LHCN-M2 (cell line): ENCODE measurements around the gene PTCH1. TPM values are rescaled to one million over a fixed set of nuclear protein-coding genes. Genes with fewer than 3 reads are reported as not detected.

Source experiments
- DNase-seq: peaks from one replicate; pipeline ENCODE4 v3.0.0-alpha.2; 2012; ENCODE audit warnings: low read depth
- total RNA-seq: library from RNA; depleted of rRNA; stranded (reverse); fragments of >200 nt; gene quantifications from 2 replicates; pipeline ENCODE4 v1.2.3, GENCODE V29; 2014

Gene PTCH1
- total RNA-seq, 1 experiment from 2014 or later = 3.6 TPM

DNA sequence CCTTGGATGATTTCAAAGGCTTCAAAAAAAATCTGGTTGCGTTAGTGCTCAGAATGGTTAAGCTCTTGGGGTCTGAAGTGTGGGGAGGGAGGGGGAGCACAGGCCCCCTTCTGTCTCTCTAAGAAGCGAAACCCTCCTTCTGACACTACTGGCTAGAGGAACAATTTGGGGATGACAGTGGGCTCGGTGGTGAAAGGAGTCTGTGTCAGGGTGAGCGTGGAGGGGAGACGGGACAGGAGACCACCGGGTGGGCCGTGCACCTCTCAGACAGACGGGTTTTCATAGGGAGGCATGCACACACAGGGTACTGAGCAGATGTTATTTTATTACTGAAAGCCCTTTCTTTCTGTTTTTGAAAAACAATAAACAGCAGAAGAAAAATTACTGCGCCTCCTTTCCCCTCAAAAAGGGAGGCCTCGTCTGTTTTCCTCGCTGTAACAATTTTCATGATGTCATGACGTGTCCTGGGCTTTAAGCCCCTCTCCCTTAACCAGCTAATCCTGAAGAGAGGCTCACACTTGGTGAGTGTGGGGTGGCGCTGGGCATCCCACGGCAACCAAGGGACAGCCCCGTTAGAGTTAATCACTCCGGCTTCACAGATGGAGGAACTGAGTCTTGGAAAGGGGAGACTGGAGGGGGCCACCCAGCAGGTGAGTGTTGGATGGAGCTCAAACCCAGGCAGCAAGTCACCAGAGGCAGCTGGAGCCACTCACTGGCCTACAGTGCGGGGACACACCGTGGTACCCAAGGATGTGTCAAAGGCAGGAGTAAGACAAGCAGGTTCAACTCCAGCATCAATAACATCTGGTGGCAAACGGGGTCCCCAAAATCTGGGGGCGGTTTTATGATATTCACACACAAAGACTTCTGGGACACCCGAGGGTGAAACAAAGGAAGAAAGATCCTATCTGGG is 53.4 kb downstream of the PTCH1 start:
- no peak for DNase-seq

DNA sequence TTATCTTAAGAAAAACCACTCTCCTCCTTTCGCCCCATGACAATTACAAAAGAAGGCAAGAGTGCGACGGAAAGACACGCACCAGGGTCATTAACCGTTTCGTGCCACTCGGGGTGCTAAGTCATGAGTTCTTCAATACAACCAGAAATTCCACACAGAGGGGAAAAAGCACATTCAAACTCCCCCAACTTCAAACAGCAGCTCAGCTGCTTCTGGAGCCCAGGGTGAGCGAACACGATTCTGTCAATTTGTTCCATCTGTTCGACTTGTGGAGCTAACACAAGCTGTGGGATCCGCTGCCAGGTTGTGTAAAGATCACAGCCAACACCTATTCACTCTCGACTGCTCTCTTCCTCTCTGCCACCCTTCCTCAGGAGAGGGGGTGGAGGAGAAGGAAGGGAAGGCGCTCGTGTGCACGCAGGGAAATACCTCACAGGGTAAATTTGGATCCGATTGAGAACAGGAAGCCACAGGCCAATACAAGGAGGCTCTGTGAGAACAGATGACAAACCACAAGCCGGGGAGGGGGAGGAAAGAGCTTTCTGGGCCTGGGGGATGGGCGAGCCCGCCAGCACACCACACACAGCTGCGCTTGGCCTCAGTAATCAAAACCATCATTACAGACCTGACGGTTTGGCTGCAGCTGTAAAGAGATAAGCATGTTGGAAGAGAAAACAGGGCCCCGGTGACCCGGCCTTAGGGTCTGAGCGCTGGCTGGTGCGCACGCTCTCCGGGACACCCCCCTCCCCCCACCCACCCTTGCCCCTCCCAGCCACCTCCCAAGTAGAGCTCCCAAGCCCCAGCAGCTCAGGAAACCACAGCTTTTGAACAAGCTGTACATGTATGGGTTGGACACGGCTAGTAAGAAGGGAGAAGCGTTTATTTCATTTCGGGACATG is 54.3 kb downstream of the PTCH1 start:
- DNase-seq = peak; percentile 90

DNA sequence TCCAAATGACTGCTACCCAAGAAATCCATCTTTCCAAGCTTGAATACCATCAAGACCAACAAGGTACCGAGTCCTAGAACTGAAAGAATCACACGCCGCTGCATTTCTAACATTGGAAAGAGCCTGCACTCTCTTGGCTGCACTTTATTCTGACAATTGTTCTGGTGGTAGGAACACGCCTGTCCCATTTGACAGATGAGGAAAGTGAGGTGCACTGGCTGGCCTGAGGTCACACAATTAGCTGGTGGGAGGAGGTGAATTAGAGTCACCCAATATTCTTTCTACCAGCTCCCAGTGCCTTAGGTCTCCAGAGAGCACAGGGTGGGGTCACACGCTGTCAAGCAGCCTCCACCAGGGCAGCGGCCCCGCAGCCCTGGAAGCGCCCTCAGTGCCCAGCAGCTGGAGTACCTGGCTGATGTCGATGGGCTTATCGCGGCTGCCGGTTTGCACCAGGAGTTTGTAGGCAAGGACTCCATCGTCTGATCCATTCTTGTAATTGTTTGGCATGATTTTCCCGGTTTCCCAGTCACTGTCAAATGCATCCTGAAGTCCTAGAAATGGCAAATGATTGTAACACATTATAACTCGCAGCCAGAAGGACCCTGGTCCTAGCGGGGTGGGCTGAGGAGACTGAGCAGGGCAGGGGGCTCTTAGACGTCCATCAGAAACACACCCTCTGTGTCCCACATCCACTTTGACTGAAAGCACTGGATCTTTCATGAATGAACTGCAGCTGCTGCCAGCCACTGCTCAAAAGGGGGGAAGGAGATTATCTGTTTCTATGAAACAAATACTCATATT is 55.1 kb downstream of the PTCH1 start:
- no peak for DNase-seq

DNA sequence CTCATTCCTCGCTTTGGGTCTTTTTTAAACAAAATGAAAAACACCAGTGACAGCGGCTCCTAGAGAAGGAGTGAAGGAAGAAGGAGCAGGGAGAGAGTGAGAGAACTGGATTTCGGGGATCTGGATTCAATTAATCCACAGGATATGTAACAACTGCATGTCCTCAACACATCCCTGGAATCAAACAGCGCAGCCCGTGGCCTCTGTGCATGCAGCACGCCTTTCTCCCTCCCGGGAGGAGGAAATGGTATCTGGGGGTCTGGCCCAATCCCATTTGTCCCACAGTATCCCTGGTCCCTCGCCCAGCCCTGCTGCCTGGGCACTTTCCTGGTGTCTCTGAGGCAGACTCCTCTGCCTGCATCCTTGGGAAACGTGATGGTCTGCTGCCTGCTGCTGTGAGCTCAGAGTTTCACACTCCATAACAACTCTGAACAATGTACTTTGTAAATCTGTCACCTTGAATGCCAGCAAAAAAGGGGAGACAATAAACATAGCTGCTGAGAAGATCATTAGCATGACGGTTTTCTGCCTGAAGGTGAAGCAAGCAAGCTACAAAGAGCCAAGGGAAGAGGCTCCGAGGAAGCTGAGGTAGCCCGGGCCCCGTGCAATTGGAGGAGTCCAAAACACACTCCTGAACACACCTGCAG is 56.1 kb downstream of the PTCH1 start:
- DNase-seq = no peak

DNA sequence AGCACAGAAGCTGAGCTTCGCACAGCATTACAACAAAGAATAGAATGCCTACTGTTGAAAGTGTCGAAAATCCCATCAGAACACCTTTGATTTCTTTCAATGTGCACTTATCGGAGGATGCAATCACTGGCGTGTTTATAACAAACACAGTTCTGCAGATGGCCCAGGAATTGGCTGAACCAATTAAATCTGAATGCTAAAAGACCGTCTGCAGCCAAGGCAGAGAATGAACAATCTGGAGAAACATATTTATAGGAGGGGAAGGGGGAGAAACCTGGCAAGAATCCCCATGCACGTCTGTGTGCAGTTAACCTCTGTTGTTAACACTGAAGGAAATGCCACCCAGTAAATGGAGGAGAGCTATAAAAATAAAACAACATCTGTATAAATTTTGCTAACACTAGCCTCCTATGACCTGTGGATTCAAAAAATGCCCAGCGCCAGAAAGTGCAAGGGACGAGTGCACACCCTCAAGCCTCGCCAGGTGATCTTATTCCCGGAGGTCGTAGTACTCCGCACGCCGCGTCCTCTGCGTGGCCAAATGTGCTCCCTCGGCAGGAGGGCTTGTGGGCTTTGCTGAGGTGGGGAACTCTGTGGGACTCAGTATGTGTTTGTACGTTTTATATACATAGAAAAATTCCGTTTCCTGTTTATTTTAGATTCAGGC is 56.8 kb downstream of the PTCH1 start:
- DNase-seq = no peak

DNA sequence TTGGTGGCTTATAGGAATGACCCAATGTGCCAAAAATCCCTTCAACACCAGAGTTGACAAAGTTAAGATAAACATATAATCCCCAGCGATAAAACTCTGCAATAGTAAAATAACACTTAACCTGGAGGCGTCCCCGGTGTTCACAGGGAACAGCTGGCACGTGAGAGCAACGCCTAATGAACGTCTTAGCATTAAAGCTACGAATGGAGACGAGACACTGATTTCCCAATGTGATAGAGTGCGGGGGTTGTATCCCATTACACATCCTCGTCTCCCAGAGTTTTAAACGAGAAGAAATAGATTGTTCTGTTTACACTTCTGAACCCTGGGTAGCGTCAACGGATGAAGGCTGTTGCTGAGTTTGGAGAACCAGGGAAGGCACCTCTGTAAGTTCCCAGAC is 57.6 kb downstream of the PTCH1 start:
- DNase-seq = no peak

DNA sequence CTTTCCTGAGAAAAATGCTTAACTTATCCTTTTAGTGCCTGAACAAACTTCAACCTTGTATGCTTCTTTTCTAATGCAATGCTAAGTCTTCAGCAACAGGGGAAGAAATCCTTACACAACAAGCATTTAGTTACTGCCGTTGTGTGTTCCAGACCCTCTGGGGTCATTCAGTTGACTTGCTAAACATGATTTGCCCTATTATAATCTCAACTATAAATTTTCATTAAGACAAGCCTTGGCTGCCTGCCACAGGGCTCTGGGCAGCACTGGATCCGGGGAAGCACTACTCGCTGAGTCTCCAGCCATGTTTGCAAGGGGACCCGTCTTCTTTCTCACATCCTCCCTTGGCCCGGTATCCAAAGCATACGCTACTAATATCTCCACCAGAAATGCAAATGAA is 58.1 kb downstream of the PTCH1 start:
- DNase-seq = no peak

DNA sequence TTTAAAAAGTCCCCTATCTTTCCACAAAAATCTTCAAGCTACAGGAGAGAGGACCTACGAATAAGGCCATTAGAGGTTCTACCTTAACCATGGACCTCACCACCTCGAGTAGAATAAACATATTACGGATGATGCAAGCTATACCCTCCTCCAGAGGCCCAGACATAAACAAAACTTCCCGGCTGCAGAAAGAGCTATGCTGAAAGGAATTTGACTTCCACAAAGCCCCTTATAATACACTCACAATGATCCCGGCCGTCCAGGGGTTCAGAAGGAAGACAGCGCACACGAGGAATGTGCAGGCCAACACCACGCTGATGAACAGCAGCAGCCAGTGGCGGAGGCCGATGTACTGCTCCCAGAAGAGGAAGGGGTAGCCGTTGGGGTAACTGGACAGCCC is 59.0 kb downstream of the PTCH1 start:
- DNase-seq = no peak

DNA sequence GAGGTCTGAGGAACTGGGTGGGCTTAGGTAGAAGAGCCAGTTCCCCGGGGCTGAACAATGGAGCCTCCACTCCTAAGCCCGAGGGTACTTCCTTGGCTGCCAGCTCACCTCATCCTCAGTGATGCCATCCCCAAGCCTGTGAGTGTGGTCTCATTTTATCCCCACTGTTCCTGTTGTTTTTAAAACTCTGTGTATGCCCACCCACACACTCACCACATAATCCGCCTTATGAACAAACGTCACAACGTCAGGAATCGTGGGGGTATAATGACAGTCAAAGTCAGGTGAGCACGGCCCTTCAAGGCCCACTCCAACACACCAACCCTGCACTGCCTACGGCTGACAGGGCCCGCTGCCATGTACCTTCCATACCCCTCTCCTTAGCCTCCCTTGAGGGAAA is 61.1 kb downstream of the PTCH1 start:
- DNase-seq = no peak

DNA sequence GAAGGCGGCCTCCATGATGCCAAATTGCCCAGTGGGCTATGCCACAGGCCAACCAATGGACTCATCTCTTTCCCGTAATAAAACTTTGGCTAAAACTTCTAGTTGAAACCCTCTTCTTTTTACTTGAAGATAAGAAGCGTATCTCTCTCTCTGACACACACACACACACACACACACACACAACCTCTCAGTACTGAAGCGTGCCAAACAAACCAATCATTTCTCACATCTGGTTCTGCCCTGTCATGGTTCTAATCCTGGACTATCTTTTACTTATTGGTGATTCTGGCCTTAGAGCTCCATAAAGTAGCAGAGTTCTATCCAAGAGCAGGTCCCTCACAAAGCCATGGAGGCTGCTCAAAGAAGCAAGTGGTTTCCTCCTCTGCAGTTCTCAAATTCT is 64.6 kb downstream of the PTCH1 start:
- no peak for DNase-seq

DNA sequence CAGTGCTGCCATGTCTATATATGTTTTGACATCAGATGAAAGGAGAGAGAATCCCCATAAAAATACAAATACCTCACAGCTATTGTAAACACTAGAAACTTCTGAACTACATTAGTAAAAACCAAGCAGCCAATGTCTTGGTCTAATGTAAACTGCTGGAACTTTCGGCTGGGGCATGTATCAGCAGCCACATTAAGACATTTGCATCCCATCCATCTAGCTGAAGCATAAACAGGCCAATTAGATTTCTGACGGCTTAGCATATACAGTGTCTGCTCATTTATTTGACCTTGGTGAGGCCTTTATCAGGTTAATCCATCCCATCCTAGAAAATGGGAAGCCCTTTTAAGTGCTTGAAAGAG is 65.7 kb downstream of the PTCH1 start:
- DNase-seq = no peak

DNA sequence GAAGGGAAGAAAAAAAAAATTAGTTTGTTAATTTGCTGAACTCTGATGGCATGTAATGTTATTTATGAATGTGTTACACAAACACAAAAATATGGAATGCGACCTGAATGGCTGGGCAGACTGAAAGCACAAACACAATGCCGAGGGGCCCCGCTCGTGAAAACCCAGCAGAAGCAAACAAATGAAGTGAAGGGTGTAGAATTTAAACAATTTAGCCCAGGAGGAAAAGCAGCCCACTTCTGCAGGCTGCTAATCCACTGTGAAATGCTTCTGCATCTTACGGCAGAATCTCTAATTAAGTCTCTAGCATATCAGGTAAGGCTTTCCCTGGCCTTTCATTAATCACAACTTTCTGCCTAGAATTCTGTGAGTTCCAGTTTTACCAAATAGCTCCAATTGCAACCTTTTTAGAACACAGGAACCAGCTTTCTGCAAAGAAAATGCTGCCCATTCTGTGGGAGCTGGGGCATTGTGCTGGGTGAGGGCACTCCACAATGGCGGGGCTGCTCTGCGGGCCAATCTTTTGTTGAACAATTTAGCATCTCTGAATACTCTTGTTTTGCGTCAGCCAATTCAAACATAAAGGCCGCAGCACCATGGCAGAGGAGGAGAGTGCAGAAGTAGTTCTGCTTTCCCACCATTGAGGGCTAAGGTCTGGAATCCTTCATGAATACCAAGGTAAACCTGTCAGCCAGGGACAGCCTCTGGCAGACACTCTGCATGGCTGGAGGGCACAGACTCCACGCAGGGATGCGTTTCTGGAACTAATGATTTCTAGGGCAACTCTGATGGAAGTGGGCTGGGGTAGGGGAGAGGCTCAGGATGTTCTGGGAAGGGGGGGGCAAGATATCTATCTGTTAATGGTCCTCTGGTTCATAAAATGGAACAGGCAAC is 66.4 kb downstream of the PTCH1 start:
- DNase-seq = no peak

DNA sequence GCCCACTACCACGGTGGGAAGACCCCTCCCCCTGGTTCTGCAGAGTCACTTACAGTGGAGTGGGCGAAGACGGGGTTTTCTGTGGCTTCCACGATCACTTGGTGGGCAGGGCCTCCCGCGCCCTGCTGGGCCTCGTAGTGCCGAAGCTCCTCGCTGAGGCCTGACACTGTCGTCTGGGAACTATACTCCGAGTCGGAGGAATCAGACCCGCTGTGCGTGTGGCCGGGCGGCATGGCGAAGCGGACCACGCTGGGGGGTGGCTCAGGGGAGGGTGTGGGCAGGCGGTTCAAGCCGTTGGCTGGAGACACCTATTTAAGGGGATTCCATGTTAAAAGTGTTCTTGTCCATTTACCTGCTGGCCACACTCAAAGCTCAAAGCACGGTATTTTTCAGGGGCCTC is 67.8 kb downstream of the PTCH1 start:
- no peak for DNase-seq

DNA sequence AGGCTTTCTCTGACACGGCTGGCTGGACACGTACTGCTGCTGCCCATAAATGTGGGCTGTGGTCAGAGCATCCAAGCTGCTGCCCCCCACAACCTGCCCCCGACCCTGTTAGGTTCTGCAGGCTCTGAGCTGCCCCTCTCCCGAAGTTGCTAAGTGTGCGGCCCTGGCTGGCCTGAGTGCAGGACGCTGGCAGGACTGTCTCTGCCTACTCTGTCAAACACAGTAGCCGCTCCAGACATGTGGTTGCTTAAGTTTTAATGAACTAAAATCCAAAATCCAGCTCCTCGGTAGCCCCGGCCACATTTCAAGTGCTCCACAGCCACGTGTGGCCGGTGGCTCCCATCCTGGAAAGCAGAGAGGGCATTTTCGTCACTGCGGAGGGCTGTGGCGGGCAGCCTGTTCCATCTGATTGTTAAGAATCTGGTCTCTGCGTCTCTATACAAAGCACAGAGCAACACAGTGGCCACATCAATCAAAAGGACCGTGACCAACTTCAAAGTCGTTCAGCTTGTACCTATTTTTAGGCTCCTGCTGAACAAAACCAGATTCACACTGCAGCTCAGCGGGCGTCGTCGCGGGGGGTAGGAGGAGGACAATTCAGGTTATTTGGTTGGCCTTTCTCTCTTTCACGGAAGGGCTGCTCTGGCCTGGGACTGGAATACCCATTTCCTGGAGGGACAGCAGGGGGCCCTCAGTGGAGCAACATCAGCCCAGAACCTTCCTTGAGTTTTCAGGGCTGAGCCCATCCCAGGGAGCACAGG is 68.9 kb downstream of the PTCH1 start:
- no peak for DNase-seq

DNA sequence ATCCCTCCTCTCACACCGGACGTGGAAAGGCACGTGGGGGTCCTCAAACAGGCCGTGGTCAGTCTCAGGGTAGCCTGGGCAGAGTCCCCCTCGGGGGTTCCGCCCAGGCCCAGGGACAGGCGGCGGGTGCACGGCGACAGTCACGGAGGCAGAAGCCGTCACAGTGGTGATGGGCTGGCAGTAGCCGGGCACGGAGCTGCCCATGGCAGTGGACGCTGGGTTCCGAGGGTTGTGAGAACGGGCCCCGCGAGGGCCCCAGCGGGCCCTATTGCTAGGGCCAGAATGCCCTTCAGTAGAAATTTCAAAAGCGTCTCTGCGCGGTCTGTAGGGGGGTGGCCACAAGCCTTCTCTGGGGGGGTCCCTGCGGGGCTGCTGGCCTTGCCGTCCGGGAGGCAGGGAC is 69.8 kb downstream of the PTCH1 start:
- no peak for DNase-seq

DNA sequence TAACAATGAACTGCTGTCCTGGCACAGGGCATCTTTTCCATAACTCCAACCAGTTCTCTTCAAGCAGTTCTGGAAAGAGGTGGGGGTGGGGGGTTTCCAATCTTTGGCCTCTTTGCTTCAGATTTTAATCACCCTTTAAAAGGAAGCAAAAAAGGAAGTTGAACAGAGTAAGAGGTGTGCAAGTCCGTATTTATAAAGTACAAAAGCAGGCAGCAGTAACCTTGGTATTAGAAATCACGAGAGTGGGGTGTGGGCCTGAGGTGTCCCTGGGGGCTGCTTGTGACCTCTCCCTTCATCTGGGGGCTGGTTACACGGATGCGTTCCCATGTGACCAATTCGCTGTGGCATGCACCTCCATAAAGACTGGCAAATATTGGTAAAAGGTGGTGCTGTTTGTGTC is 70.5 kb downstream of the PTCH1 start:
- DNase-seq = no peak

DNA sequence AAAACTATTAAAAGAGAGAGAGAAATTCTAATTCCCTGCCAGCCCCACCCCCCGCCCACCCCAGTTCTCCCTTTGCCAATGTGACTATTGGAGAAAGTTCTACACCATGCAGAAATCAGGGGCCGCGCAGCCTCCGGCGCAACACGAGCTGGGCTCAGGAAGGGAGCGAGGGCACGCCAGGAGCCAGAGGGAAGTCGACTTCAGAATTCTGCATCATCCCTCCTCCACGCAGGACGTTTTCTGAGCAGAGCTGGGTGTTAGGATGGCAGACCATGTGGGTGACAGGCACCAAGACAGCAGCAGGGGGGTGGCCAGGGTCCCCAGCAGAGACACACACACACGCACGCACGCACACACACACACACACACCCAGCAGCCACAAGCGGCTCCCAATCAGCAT is 72.6 kb downstream of the PTCH1 start:
- no peak for DNase-seq

DNA sequence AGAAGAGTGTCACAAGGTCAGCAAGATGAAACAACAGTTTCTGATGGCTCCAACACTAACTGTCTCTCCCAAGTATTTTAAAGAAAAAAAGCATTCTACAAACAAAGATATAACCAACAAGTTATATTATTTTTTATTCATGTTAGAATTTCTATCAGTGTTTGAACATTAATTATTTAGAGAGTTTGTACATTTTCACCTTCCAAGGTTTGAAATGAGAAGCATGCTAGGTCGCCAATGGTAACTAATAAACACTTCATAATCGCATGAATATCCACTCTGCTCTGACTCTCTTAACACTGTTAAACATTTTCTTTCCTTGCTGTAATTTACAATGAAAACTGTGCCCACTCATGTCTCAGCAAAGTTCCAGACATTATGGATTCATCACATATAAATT is 73.5 kb downstream of the PTCH1 start:
- DNase-seq = no peak

DNA sequence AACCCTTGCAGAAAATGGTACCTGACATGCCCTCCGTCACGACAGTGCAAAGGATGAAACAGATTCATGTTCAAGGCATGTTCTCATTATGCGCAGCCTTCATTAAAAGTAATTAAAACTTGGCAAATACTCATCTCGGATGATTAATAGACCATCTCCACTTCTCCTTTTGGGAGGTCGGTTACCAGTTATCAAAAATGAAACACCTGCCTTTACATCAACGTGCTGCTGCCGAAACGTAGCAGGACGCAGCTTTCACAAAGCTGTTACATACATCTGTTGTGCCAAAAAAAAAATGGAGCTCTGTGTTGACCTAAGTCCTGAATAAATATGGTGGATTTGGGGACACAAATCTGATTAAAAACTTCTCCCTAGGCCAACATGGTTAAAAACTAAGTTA is 75.7 kb downstream of the PTCH1 start:
- no peak for DNase-seq
